Omental fat pad (tissue), 4 donors: ENCODE data around the gene ABCA13. TPM values are rescaled to one million over a fixed set of nuclear protein-coding genes. Genes with fewer than 3 reads are reported as not detected.

ENCODE experiments used
- ATAC-seq: fragments of 150-250 bp; one replicate; pipeline ENCODE4 v1.9.1; 2016; ENCODE audit warnings: mild to moderate bottlenecking, moderate library complexity; ENCODE audit not compliant: low FRiP score
- DNase-seq: peaks from one replicate; pipeline ENCODE4 v3.0.0-alpha.2; 2019; ENCODE audit warnings: low spot score
- total RNA-seq, 4 donors: library from RNA; depleted of rRNA; stranded (reverse); fragments of >200 nt; gene quantifications; one replicate each; pipeline ENCODE4 v1.1.0, GENCODE V29; 2016
- TF ChIP-seq, protein P1 (sequence below), 3 donors: fragments of 450-650 bp; IDR thresholded peaks; one replicate each; pipeline ENCODE4 v1.5.1; 2016 to 2017; ENCODE audit warnings: antibody characterized with exemption in 3 of 3, mild to moderate bottlenecking in 3 of 3, moderate library complexity in 2 of 3

The ABCA13 gene
- total RNA-seq, 4 donors from 2014 or later: 0.13 to 0.37 (median 0.16) TPM; not detected in 1

GRCh38 chr7:48416327-48416908 is 245.2 kb downstream of the ABCA13 start:
- TF ChIP-seq, protein P1, sequence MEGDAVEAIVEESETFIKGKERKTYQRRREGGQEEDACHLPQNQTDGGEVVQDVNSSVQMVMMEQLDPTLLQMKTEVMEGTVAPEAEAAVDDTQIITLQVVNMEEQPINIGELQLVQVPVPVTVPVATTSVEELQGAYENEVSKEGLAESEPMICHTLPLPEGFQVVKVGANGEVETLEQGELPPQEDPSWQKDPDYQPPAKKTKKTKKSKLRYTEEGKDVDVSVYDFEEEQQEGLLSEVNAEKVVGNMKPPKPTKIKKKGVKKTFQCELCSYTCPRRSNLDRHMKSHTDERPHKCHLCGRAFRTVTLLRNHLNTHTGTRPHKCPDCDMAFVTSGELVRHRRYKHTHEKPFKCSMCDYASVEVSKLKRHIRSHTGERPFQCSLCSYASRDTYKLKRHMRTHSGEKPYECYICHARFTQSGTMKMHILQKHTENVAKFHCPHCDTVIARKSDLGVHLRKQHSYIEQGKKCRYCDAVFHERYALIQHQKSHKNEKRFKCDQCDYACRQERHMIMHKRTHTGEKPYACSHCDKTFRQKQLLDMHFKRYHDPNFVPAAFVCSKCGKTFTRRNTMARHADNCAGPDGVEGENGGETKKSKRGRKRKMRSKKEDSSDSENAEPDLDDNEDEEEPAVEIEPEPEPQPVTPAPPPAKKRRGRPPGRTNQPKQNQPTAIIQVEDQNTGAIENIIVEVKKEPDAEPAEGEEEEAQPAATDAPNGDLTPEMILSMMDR (IDR thresholded peaks at IDR 0.05): no peak
- no peak for ATAC-seq
- DNase-seq: no peak

- TF ChIP-seq, protein P1 (IDR thresholded peaks at IDR 0.05): no peak
- DNase-seq (no peak), ATAC-seq (no peak)
These were observed 248.1 kb downstream of the ABCA13 start for GRCh38 chr7:48419401-48419800.

DNA sequence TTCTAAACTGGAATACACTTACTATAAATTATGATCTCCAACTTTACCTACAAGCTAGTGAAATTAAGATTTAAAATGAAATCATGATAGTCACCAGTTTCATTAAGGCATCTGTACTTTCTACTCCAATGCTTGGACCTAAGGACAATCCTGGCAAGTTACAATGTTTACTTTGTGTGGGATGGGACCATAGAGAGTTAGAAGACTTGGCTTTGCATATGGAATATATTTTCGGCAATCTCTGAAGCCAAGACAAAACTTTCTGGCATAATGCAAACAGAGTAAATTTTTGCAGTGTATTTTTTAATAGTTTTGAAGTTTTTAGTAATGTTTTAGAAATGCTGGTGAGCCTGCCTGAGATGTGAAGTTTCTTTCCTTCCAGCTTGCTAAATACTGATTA is 248.9 kb downstream of the ABCA13 start:
- ATAC-seq (no peak), DNase-seq (no peak)
- TF ChIP-seq, protein P1 (IDR thresholded peaks at IDR 0.05): no peak

DNA sequence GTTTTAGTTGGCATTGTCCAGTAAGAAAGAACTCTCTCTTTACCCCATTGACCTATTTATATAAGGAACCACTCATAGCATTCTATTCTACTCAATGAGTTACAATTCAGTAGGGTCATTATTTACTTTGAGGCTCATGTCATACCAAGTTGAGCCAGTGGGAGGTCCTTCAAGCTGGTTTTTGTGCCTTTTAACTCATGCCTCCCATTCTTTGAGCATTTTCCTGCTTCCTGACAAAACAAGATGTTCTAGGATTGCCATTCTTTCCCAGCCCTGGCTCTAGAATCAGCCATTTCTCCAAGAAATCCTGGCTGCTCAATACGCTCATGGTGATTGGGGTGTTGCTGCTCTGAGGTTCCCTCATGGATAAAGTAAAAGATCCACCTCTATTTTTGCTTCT is 250.1 kb downstream of the ABCA13 start:
- no peak for DNase-seq
- TF ChIP-seq, protein P1 (IDR thresholded peaks at IDR 0.05): no peak
- no peak for ATAC-seq

DNA sequence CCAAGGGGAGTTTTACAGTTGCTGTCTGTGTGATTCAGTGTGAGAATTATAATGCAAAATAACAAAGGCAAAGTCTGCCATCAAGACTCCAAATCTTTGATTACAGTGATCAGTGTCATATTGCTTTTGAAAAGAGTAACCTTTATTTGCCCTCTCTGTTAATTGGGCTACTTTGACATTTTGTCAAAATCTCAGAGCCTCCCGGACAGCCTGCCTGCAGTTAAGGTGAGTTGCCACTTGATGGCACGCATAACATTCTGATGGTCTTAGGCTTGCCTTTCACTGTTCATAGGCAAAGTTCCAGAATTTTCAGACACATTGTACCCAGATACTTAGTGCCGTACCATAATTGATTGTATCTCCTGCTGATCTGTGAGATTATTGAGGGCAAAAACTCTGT is 253.5 kb downstream of the ABCA13 start:
- DNase-seq (no peak), ATAC-seq (no peak)
- TF ChIP-seq, protein P1 (IDR thresholded peaks at IDR 0.05): no peak

DNA sequence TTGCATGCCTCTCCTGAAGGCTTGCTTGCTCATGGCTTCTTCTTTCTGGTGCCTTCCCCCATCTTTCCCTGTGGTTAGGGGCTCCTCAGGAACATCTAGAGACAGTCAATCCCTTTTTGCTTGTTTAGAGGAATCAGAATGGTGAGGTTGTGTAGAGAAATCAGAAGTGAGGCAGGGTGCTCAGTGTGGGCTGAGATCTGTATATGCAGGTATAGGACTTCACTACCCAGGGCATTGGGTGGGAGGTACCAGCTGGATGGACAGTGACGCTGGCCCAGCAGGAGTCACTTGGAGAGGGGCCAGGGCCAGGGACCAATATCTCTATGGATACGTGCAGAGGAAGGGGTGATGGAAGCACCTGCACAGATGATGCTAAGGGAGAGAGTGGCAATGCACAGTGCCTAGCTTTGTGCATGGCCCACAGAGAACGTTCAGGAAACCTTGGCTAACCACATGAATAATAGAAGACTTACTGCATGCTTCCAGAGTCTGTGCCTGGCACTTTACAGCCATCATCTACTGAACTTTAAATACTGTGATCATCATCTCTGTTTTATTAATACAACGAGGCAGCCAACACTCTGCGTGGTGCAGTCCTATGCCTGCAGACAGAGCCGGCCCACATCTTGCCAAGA is 255.2 kb downstream of the ABCA13 start:
- DNase-seq (no peak), ATAC-seq (no peak)
- TF ChIP-seq, protein P1 (IDR thresholded peaks at IDR 0.05): no peak

GRCh38 chr7:48426966-48427555 is 255.8 kb downstream of the ABCA13 start:
- DNase-seq: no peak
- ATAC-seq: no peak
- TF ChIP-seq, protein P1 (IDR thresholded peaks at IDR 0.05): no peak
